HCEC 1CT (cell line): ENCODE results near the gene GDF11.

Experiments
- DNase-seq: peaks from one replicate; pipeline ENCODE4 v3.0.0-alpha.2; 2017

The GDF11 gene

DNA sequence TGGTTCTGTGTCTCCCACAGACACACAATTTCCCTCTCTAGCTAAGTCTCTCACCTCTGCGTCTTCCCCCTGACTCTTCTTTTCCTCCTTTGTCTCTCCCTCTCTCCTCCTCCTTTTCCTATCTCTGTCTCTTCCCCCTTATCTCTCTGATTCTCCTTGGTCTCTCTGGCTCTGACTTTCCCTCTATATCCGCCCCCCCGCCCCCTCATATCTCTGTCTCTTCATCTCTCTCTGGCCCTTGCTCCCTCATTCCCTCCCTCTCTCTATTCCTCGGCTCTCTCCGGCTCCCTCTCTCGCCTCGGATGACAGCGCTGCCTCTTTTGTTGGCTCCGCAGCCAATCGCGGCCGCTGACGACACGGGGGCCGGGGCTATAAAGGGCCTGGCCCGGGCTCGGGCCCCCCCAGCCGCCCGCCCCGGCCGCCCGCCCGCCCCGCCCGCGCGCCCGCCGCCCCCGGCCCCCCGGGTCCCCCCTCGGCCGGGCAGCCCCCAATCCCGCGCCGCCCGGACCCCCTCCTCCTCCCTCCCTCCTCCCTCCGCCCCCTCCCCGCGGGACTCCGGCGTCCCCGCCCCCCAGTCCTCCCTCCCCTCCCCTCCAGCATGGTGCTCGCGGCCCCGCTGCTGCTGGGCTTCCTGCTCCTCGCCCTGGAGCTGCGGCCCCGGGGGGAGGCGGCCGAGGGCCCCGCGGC is at the start of gene GDF11:
GDF11 (plus strand) TSS at position 404 of the 687 bp plus-strand sequence; CDS start at position 599, 195 bp downstream.
- DNase-seq = peak; percentile 71

DNA sequence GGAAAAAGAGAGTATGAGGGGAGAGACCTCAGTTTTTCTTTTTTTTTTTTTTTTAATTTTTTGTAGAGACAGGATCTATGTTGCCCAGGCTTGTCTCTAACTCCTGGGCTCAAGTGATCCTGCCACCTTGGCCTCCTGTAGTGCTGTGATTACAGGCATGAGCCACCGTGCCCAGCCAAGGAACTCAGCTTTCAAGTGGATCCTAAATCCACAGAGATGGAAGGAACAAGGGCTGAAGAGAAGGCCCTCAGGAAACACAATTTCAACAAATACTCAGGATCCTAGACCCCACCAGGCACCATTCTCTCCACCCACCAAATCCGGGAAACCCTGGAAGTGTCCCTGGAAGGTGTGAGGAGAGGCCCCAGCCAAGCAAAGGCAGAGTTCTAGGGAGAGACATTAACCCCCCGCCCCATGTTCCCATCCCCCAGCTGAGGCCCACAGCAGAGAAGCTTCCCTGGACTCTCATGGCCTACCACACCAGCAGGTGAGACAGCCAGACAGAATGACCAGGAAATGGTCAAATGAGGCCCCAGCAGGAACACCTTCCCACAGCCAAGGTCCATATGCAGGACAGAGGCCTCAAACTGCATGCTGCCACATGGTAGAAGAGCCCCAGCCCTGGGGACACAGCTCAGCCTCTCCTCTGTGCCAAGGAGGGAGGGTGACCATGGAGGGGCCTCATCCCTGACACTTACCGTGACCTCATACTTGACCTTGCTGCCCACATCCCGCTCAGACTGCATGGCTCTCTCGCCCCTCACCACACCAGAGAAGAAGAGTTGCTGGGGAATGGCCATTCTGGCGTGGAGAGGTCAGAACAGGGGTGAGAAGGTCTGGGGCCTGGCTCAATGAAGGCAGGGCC is 49.4 kb upstream of the GDF11 start:
- no peak for DNase-seq

DNA sequence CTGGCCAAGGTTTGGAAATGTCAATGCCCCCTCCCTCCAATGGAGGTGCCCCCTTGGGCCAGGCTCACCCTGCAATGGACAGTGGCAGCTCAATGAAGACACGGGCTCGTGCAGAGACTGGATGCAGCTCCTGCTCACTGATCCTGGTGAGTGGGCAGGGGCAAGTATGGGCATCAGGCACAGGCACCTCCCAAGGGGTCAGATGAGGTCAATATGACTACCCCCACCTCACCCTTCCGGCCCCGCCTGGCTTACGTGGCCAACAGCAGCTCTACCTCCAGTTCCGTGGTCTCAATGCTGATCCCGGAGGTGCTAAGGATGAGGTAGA is 48.8 kb upstream of the GDF11 start:
- DNase-seq = no peak

DNA sequence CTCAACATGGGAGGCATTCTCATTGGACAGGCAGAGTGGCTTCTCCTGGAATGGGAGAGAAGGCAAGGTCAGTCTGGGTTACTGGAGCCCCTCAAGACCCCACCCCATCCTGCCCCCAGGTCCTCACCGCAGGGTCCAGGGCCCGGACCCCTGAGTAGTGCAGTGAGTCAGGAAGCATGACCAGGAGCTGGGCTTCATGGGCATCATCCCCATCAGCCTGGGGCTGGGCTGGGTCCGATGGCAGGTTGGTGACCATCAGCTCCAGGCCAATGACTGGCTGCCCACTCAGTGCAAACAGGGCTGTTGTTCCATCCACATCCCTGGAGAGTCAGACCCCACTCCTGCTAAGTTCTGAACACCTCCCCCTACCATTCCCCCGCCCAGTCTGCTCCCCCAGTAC is 48.3 kb upstream of the GDF11 start:
- no peak for DNase-seq

DNA sequence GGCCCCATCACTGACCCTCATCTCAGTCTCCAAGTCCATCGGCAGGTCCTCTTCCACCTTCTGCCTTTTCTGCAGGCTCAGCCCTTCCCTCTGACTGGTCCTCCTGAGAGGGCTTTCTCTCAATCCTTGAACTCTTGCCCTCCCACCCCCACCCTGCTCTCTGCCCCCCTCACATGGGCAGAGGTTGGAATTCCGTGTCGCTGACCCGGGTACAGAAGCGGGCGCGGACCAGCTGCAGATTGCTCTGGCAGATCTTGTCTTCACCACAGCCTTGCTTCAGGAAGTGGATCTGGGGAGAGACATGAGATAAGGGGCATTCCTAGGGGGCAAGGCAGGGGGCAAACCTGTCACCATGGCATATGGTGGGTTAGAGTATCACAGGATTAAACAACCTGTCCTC is 47.6 kb upstream of the GDF11 start:
- DNase-seq = no peak

DNA sequence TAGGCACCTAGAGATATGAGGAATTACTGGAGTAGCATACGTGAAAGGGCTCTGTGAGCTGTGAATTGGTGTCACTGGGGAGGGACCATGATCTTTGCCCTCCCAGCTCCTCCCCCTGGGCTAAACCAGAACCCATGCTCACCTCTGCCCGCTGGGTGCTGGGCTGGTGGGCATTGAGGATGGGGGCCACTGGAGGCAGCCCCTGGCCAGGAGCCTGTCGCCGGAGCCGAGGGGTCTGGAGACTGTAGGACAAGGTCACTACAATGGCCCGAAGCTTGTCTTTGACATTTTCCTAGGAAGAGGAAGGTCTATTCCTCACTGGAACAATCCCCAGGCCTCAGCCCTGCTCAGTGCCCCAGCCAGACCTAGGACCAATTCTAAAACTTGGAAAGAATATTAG is 46.8 kb upstream of the GDF11 start:
- no peak for DNase-seq

DNA sequence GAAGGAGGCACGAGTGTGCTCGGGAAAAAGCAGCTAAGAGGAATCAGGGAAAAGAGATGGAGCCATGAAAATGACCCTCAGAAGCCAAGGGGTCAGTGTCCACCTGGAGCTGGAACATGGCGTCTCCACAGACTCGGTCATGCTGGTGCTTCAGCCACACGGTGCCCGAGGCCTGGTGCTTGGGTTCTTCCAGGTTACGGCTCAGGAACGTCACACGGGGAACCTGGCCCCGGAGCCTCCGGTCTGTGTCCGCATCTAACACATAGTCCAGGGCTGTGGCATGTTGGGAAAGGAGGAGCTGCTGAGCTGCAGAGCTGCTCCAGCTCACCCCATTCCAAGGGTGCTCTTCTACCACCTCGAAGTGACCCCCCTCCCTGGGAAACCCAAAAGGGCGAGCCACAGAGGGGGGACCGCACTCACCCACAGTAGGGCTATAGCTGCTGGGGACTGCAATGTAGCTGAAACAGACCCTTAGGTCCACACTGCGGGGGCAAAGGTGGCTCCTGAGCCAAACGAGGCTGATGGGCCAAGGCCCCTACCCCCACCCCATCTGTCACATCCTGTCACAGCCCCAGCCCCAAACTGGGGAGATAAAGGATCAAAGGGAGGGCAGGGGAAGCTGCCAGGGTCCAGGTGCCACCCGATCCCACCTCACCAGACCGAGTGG is 46.0 kb upstream of the GDF11 start:
- DNase-seq = no peak

DNA sequence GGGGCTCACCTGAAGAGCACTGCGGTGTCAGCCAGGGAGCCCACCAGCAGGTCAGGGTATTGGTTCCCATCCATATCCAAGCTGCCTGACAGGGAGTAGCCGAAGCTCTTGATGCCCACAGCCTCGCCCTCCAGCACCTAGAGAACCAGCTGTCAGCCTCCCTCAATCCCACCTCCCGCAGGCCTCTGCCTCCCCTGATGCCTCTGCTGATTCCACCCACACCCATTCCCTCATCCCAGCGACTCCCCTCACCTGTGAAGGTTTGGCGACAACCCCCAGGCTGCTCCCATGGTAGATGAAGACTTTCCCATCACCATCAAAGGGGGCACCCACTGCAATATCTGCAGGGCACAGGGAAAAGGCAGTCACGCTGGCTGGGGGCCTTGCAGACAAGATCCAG is 45.2 kb upstream of the GDF11 start:
- no peak for DNase-seq

DNA sequence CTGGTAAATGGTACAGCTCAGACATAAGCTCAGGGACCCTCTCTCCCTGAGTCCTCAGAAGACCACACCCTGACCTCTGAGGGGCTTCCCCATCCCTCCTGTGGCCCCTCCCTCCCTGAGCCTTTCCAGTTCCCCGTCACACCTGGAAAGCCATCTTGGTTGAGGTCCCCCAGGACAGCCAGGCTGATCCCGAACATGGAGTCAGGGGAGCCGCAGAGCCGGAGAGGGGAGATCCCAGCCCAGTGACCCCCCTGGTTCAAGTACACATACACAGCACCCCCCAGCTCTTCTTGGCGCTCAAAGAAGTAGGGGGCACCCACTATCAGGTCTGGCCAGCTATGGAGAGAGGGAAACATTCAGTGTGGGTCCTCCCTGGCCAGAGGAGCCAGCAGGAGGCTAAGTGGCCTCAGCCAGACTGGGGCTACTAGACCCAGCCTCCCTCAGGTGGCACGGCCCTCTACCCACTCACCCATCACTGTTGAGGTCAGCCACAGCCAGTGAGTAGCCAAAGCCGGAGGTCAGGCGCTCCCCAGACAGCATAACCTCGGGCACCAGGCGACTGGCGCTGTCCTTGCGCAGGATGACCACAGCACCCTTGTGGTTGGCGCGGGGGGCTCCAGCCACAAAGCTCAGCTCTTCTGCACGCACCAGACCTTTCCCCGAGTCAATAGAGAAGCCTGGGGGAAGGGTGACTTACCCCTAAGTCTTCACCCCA is 44.5 kb upstream of the GDF11 start:
- DNase-seq = no peak

DNA sequence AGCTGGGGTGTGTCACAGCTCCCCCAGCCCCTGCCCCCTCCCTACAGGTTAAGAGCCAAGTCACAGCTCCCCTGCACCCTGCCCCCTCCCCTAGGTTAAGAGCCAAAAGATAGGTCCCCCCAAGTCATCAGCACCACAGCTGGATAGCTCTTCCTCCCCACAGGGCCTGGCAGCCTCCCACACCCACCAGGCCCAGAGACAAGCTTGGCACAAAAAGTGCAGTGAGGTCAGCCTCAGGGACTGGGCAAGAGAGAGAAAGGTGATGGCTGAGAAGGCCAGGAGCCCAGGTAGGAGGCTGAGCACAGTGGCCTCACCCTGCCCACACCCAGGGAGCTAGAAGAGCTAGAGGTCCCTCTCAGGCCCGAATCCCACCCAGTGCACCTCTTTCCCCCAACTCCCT is 44.0 kb upstream of the GDF11 start:
- DNase-seq = no peak

DNA sequence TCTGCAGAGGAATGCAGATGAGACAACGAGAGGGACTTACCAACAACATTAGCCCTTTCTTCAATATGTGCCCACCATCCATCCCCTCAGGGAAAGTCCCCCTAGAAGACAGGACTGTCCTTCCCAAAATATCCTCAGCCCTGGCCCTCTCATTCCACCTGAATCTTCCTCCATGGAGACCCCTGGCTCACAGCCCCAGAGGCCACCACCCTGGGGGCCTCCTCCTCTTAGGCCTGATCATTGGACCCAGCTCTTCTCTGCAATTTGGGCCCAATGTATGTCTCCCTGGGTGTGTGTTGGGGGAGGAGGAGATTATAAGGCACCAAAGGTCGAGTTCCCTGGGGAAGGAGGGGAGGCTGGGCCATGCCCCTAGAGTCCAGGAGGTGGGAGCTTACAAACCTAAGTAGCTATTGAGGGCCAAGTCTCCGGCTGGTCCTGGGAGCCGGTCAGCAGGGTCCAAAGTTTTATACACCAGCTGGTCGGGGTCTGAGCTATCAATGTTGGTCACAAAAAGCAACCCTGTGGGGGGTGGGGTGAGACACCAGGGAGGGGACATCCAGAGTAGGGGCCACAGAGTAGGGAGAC is 43.4 kb upstream of the GDF11 start:
- no peak for DNase-seq

DNA sequence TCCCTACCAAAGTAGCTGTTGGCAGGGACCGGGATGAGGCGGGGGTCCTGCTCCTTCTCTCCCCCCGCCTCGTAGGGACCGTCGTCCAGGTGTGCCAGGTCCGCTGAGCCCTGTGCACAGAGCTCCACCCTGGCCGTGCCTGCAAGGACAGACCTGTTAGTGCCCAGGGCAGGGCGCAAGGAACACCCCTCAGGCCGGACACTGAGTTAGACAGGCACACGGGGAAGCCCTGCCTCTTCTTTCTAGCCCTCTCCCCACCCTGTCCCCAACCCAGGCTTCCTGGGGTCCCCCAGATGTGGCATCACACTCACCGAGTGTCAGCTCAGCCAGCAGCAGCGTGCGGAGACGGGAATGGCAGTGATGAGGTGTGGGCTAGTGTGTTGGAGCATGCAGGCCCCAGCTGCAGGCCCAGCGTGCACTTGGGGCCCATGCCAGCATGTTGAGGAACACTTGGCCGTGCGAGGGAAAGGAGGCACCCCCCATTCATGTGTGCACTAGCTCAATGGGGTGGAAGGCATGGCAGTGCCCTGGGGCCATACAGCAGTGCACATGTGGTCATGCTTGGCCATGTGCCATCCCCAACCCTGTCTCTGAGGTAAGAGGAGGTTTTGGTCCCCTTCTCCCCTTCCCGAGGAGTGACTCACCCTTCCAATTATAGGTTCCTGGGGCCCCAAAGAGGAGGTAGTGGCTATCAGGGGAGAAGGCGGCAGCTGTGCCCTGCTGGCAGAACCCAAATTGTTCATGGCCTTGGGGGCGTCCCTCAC is 42.5 kb upstream of the GDF11 start:
- DNase-seq = peak; percentile 43

DNA sequence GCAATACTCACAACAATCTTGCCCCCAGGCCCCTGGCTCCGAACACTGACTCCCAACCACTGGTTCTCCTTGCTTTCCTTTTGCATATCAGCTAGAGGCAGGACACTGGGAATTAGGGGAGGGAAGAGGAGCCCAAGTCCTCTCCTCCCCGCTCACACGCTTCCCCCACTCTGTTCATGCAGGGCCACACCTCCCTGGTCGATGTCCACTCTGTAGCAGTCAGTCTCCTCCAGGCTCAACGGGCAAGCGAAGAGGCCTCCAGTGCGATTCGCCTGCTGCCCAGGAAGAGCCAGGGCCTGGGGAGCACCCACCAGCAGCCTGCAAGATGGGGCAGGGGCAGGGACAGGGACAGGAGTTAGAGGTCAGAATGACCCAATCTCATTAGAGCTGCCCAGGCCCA is 40.1 kb upstream of the GDF11 start:
- DNase-seq = no peak

DNA sequence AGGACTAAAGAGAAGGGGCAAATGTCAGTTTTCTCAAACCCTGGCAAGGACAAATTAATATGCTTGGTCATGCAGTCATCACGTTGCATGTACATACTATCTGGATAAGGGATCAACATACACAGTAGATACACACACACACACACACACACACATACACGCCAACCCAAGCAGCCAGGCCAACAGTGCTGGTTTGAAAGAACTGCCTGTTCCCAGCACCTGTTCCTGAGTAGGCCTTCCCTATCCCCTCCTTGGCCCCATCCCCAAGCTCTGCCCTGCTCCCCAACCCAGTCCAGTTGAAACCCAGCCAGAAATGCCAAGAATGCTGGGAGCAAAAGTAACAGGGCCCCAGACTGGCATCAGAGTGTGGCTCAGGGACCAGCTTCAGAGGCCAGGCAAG is 39.6 kb upstream of the GDF11 start:
- DNase-seq = no peak

DNA sequence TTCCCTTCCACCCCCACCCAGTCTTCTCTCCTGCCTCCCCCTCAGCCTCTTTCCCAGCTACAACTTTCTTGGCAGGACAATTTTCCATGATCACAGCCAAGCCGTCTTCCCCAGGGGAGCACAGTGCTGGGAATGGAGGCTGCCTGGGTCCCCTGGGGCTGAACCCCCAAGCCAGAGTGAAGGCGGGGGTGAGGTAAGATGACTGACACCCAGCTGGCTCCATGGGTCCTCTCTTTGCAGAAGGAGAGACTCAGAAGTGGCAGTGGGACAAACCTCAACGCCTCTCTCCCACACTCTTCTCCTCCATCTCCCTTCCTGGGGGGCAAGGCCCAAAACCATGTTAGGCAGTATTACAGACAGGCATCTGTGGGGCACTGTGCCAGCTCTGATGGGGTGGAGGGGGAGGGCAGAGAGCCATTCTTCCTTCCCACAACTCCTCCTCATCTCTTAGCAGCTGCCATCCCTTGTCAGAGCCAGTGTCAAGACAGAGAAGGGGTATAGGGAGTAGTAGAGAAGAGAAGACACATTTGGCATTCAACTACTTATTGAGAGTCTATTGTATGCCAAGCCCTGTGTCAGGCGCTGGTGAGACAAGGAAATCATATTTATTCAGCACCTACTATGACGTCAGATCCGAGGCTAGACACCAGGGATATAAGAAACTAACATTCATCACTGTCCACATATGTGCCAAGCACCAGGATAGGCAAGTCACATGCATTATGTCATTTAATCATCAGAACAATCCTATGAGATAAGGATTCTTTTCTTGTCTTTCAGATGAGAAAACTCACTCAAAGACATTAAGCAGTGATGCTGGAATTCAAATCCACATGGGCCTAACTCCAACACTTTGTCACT is 38.8 kb upstream of the GDF11 start:
- DNase-seq = no peak

DNA sequence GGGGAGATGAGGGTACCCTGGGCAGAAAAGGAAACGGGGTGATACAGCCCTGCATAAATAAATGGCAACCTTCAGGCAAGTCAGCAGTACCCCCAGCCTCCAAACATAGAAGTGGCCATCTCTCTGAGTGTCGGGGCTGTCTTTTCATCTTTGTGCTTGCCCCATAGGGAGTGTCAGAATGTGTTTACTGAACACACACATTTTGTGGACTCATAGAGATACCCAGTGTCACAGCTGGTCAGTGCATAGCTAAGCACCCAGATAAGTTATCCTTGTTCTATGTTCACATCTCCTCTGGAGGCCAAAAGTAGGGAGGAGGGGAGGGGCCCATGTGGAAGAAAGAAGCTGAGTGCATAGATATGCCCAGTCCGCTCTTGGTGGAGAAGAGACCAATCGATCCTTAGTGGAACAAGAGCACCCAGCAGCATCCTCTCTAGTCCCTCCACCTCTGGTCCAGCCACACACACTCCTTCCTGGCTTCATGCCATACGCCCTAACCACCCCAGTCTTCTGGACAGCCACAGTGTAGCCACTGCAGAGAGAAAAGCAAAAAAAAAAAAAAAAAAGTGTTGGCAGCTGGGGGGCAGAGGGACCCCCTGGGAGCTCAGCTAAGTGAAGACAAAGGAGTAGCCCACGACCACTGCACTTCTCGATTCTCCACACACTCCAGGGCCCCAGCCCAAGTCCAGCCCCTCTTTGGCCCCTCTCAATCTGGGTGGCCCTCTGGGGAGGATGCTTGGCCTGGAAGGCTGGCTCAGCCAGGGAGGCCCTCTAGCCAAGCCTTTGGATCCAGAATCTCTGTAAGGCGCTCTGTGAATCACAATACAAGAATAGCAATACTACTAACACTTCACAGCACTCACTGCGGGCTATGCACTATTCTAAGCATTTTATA is 37.9 kb upstream of the GDF11 start:
- no peak for DNase-seq

DNA sequence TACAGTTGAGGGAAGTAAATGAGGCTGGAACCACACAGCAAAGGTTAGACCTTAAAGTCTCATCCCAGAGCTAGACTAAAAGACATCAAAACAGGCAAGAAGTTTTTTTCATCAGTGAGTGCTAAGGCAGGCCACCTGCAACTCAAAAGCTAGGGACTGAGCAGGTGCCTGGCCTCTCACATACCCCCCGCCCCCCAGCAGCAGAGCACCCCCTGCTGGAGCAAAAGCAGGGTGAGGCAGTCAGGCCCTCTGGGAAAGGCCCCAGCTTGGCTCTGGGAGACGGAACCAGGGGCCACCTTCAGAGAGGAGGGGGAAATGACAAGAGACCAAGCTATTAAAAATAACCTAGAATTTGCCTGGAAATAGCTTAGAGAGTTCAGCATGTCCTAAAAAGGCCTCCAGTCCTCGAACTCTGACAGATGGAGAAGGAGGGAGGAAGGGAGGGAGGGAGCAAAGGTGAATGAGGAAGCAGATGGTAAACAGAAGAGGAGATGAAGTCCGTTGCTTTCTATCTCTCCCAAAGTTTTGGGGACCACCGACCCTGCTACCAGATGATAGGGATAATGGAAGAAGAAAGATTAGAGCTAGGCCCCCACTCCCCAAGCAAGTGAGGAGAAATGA is 37.0 kb upstream of the GDF11 start:
- DNase-seq = no peak

DNA sequence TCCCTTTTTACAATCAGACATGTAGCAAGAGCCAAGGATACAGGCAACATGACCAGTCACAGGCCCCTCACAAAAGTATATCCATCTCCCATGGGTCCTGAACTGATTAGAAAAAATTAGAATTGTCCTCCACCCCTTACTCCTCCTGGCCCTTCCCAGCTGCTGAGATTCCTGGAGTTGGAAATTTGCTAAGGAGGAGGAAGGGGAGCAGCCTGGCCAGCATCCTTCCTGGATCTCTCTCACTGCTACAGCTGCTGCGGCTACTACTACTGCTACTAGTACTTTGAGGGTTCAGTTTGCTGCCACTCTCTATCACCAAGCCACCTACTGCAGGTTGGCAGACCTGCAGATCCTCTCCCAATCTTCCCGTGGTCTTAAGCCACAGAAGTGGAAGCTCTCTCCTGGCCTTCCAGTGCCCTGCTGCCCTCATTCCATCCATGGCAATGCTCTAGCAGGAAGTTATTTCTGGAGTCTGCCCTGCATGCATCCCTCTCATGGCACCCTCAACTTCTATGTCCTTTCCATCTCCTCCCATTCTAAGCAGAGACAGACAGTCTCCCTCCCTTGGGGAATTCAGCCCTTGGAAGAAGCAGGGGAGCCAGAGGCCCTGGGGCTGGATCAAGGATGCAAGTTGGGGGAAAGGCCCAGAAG is 36.2 kb upstream of the GDF11 start:
- no peak for DNase-seq

DNA sequence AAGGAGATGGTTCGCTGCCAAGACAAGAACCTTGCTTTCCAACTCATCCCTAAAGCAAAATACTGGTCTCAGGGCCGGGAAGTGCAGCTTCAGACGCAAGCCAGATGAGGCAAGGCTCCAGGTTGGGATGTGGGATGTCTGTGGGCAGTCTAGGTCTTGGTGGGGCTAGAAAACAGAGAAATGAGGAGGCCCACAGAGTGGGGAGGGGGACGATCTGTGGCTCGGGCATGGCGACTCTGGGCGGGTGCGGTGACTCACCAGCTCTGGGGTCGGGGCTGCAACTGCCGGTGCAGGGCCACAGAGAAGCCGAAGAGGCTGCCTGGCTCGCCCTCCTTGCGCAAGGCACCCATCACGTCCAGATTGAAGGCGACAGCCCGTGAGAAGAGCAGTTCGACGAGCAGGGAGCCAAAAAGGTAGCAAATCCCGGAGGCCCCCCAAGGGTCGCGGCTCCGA is 35.7 kb upstream of the GDF11 start:
- DNase-seq = no peak
